AG20443 (cell line): Measurements from ENCODE around the gene C11orf54.
"Not testable (repeated sequence)": the region's sequence is repeated elsewhere in the genome, so short reads cannot be mapped to it uniquely, and the experiment has no call there.

Source experiments
- DNase-seq: peaks from one replicate; pipeline ENCODE4 v3.0.0; 2012; ENCODE audit warnings: low spot score, mixed read lengths

C11orf54 gene

GRCh38 chr11:93767018-93767417 lies 25.5 kb downstream of the C11orf54 start:
- no peak for DNase-seq

GRCh38 chr11:93770160-93770559 lies 28.7 kb downstream of the C11orf54 start:
- no peak for DNase-seq

GRCh38 chr11:93772123-93772522 lies 30.7 kb downstream of the C11orf54 start:
- DNase-seq = no peak

- no peak for DNase-seq
Measured at GRCh38 chr11:93773045-93773477, 31.6 kb downstream of the C11orf54 start.

GRCh38 chr11:93773601-93774200 lies 32.2 kb downstream of the C11orf54 start:
- DNase-seq = no peak

- DNase-seq = not testable (repeated sequence)
Measured at GRCh38 chr11:93774560-93774959, 33.1 kb downstream of the C11orf54 start.

GRCh38 chr11:93775289-93775688 lies 33.8 kb downstream of the C11orf54 start:
- DNase-seq = no peak

GRCh38 chr11:93783362-93783761 lies 41.9 kb downstream of the C11orf54 start:
- no peak for DNase-seq

- DNase-seq = peak; percentile 13
Measured at GRCh38 chr11:93783765-93784144, 42.3 kb downstream of the C11orf54 start.

GRCh38 chr11:93784145-93784934 lies 42.9 kb downstream of the C11orf54 start, which contains the start of gene MED17:
Gene MED17, plus strand, starts transcription at chr11:93784282. Its CDS starts 232 bp downstream, at chr11:93784514.
- peak; percentile 99 for DNase-seq

GRCh38 chr11:93784935-93785360 lies 43.5 kb downstream of the C11orf54 start:
- DNase-seq = no peak

- DNase-seq = no peak
Measured at GRCh38 chr11:93791493-93791892, 50.0 kb downstream of the C11orf54 start.

- no peak for DNase-seq
Measured at GRCh38 chr11:93796441-93797231, 55.2 kb downstream of the C11orf54 start.

GRCh38 chr11:93801366-93801765 lies 59.9 kb downstream of the C11orf54 start:
- no peak for DNase-seq

GRCh38 chr11:93804879-93805278 lies 63.4 kb downstream of the C11orf54 start:
- no peak for DNase-seq

GRCh38 chr11:93807980-93808379 lies 66.5 kb downstream of the C11orf54 start:
- DNase-seq = no peak

- no peak for DNase-seq
Measured at GRCh38 chr11:93813974-93814373, 72.5 kb downstream of the C11orf54 start.
